Loucy (cell line): Measurements from ENCODE around the gene PDE9A.

Source experiments
- EZH2phosphoT487 ChIP-seq: fragments of 200-600 bp; IDR thresholded peaks from 2 replicates; pipeline ENCODE4 v1.6.1; 2018; ENCODE audit warnings: antibody characterized with exemption, mild to moderate bottlenecking, moderate library complexity, borderline replicate concordance
- TF ChIP-seq, protein P1 (sequence below): fragments of 200-600 bp; sonication (generic); conservative IDR thresholded peaks from 2 replicates; pipeline ENCODE4 v1.5.1; 2014; ENCODE audit warnings: mild to moderate bottlenecking, antibody characterized with exemption, low read length

DNA sequence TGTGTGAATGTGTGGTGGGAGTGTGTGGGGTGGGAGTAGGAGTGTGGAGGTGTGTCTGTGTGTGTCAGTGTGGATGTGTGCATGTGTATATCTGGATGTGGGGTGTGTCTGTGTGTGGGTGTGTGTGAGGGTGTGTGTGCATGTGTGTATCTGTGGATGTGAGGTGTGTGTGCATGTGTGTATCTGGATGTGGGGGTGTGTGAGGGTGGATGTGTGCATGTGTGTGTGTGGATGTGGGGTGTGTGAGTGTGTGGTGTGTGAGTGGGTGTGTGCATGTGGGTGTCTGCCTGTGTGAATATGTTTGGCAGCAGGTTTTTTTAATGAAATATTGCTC is 106.1 kb downstream of the PDE9A start:
- TF ChIP-seq, protein P1, sequence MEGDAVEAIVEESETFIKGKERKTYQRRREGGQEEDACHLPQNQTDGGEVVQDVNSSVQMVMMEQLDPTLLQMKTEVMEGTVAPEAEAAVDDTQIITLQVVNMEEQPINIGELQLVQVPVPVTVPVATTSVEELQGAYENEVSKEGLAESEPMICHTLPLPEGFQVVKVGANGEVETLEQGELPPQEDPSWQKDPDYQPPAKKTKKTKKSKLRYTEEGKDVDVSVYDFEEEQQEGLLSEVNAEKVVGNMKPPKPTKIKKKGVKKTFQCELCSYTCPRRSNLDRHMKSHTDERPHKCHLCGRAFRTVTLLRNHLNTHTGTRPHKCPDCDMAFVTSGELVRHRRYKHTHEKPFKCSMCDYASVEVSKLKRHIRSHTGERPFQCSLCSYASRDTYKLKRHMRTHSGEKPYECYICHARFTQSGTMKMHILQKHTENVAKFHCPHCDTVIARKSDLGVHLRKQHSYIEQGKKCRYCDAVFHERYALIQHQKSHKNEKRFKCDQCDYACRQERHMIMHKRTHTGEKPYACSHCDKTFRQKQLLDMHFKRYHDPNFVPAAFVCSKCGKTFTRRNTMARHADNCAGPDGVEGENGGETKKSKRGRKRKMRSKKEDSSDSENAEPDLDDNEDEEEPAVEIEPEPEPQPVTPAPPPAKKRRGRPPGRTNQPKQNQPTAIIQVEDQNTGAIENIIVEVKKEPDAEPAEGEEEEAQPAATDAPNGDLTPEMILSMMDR = no peak
- no peak for TF ChIP-seq EZH2phosphoT487
